NCI-H69 (cell line): ENCODE measurements around the gene DLX3.

Experiments used
- DNase-seq: peaks from one replicate; lab custom pipeline; 2025; lab: John Stamatoyannopoulos, UW

Gene DLX3

DNA sequence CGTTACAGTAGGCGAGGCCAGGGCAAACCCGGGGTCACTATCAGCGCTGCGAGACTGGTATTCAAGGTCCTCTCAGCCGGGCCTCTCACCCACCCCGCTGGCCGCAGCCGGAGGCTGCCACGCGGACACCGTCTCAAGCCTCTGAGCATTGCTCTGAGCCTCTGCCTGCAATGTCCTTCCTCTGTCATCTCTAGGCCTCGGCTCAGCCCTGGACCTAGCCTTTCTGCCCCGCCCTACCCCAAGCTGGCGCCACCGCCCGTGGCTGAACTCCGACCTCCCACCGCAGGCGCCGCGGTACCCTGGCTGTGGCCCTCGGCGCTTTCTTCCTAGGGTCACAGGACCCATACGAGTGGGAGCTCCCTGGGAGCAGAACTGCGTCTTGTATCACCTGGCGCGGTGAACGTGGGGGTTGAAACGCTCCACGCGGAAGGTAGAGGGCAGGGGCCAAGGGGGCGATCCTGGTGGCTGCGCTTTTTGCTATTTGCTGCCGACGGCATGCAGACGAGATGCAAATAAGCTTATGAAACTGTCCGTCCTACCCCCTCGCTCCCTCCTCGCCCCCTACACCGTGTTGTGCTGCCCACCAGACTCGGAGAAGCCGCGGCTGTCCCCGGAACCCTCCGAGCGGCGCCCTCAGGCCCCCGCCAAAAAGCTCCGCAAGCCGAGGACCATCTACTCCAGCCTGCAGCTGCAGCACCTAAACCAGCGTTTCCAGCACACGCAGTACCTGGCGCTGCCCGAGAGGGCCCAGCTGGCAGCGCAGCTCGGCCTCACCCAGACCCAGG is 22.3 kb downstream of the DLX3 start:
- DNase-seq, result no peak

DNA sequence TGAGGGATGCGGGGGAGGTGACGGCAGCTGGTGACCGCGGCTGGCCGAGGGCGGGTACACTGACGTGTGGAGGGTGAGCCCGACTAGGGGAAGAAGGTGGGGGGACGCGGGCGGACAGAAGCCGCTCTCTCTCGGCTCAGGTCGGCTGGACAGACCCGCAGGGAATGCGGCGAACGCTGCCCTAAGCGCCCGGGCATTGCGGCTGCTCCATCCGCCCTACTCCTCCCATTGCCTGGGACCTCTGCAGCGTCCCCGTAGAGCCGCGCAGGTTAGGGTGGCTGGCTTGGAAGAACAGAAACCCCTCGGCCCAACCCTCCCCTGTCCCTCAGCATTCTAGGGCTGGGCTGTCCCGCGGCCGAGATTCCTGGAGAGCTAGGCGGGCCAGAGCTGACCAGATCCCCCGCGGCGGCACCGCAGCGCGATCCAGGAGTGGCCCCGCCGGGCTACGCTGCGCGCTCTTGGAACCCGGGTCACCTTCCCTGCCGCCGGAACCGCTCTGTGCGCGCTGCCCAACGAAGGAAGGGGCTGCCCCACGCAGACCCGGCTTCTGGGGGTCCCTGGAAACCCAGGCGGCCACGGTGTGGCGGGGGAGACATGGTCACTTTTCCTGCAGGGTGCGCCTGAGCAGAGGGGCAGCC is 23.1 kb downstream of the DLX3 start:
- DNase-seq, result peak; percentile 67

DNA sequence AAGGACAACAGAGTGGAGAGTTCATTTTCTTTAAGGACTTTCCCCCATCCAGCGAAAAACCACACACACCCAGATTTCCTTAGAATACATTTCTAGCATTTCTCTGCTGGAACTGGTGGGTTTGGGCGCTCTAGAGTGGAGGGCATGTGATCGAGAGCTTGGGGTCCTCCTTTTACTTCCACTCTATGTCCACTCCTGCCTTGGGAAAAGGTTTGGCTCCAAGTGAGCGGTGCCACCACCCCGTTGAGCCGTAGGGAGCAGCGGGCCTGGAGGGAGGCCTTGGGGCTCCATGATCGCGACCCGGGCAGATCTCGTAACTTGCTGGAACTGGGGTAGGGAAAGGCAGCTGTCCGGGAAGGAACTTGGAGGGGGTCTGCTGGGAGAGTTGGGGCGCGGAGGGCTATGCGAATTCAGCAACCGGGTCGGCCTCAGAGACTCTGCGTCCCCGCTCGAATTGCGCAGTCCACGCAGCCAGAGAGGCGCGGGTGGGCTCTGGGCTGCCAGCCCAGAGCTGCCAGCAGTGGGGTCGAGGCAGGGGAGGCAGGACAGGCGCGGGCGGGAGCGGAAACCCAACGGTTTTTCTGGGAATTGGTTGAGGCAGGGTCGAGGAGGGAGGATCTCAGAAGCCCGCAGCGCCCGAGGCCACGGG is 23.7 kb downstream of the DLX3 start:
- DNase-seq, result no peak

DNA sequence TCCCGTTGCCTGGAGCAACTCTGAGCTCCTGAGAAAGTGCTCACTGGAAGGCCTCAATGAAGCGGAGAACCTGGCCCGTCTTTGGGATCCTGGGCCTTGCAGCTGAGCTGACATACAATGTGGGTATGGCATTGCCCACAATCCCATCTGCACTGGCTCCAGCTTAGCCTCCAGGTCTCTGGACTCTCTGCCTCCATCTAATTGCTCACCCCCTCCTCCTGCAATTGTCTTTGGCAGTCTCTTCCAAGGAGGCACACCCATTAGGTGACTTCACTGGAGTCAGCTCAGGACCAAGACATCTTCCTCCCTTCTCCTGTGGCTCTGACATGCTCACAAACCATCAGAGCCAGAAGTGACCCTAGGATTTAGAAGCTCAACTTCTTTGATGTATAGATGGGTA is 24.5 kb downstream of the DLX3 start:
- DNase-seq, result peak; percentile 36

DNA sequence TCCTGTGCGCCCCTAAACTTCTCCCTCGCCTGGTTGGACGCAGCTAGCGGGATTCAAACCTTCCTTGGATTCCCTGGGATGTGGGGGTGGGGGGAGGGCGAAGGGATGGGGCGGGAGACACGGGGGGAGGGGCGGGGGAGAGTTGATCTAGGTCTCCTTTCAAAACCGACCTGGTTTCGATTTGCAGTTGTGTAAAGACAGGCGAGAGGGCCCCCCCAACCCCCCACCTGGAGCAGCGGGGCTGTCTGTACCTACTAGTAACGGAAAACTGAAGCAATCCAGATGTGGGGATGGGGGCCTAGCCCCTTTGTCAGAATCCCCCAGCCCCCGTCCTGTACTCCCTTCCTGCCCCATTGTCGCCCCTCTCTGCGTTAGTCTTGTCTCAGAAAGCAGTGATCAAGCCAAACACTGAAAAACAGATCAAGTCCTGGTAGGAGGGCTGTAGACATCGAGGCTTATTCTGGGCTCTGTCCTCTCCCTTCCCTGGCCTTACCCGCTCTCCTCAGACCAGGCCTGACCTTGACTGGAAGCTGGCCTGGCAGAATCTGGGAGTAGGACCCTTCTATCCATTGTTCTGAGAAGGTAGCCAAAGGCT is 25.1 kb downstream of the DLX3 start:
- no peak for DNase-seq

DNA sequence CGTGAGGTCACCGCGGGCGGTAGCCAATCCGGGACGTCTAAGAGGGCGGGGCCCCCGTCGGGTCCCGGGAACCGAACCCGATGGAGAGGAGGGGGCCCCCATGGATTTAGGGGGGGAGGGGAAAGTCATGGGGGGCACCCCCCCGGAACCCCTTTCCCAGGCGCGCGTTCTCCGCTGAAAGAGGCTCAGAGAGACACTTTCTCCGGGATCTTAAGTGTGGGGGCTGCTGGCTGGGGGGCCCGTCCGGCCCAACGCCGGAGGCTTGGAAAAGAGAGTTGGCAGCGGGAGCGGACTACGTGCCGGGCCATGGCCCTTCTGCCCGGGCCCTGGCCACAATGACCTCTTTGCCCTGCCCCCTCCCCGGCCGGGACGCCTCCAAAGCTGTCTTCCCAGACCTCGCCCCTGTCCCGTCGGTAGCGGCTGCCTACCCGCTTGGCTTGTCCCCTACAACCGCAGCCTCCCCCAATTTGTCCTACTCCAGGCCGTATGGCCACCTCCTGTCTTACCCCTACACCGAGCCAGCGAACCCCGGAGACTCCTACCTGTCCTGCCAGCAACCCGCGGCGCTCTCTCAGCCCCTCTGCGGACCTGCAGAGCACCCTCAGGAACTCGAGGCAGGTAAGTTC is 25.8 kb downstream of the DLX3 start, which contains the start of gene DLX4:
Gene DLX4 (plus strand): TSS at position 57 of the 626 bp plus-strand sequence. CDS start 279 bp downstream, at position 336.
- DNase-seq, result peak; percentile 52

GRCh38 chr17:49968405-49969133 is 26.5 kb downstream of the DLX3 start:
- DNase-seq, result peak; percentile 95

GRCh38 chr17:49967621-49968404 is 27.2 kb downstream of the DLX3 start:
- DNase-seq, result no peak

GRCh38 chr17:49967205-49967604 is 27.8 kb downstream of the DLX3 start:
- DNase-seq, result no peak

- DNase-seq, result no peak
Measured at GRCh38 chr17:49966767-49967166, 28.3 kb downstream of the DLX3 start.

DNA sequence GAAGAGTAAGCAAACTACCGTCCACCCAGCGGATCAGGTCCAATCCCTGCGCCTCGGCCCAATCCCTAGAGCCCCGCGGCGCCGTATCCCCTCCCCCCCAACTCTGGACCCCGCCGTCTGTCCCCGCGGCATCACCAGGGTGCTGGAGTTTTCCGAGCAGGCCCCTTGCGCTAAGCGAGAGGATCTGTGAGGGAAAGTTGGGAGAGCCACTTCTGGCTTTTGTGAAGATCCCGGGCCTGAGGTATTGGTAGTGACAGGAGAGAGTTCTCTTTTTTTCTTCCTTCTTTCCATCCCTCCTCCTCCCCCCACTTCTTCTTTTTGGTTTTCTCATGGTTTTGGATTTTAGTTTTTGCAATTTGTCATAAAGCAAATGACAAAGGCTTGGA is 29.5 kb downstream of the DLX3 start:
- DNase-seq, result no peak

DNA sequence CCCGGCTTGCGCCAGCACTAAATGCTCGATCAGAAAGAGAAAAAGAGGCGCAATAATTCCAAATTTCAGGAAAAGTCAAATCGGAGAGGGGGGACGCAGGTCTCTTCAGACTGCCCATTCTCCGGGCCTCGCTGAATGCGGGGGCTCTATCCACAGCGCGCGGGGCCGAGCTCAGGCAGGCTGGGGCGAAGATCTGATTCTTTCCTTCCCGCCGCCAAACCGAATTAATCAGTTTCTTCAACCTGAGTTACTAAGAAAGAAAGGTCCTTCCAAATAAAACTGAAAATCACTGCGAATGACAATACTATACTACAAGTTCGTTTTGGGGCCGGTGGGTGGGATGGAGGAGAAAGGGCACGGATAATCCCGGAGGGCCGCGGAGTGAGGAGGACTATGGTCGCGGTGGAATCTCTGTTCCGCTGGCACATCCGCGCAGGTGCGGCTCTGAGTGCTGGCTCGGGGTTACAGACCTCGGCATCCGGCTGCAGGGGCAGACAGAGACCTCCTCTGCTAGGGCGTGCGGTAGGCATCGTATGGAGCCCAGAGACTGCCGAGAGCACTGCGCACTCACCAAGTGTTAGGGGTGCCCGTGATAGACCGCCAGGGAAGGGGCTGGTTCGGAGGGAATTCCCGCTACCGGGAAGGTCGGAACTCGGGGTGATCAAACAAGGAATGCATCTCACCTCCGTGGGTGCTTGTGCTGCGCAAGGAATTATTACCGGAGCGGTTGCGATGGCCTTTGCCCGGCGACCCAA is 30.1 kb downstream of the DLX3 start:
- DNase-seq, result no peak

- DNase-seq, result no peak
Measured at GRCh38 chr17:49964303-49964768, 30.7 kb downstream of the DLX3 start.

- DNase-seq, result no peak
Measured at GRCh38 chr17:49963626-49964302, 31.3 kb downstream of the DLX3 start.

DNA sequence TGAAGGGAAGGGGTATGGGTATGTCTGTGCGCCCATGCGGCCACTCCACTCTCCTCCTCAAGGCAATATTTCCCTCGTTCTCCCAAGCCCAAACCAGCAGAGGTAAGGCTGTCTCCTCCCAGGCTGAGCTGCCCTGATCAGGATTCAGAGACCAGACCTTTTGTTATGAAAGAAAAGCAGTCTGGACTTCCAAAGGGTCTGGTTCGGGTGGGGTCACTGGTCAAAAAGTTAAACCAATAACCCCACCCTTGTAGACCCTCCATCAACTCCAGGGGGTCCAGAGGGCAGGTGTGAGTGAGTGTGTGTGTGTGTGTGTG is 31.8 kb downstream of the DLX3 start:
- DNase-seq, result no peak

DNA sequence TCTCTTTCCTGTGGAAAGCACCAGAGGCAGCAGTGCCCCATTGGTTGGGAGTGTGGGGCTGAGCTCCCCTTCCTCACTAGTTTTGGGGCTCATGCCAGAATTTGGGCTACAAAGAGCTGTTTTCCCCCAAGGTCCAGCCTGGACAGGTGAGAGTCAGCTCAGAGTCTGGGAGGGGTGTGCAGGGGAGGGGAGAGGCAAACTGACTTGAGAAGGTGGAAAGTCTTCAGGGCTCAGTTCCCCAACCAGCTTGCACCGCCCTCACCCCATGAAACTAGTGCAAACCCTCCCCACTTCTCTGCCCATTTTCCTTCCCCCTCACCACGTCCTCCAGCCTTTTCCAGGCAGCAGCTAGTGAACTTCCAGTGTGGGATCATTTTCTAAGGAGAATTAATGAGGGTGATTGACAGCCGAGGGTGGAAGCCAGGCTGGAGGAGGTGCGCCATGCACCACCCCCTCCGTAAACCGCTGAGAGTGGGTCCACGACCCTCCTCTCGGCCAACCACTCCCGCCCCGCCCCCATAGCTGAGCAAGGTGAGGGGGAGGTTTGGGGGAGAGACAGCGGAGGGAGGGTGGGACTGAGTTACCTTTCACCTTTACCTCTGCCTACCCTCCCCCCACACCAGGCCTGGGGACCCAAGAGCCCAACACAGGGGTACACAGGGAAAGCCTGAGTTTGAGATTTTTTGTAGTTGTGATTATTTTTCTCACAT is 32.3 kb downstream of the DLX3 start:
- no peak for DNase-seq

DNA sequence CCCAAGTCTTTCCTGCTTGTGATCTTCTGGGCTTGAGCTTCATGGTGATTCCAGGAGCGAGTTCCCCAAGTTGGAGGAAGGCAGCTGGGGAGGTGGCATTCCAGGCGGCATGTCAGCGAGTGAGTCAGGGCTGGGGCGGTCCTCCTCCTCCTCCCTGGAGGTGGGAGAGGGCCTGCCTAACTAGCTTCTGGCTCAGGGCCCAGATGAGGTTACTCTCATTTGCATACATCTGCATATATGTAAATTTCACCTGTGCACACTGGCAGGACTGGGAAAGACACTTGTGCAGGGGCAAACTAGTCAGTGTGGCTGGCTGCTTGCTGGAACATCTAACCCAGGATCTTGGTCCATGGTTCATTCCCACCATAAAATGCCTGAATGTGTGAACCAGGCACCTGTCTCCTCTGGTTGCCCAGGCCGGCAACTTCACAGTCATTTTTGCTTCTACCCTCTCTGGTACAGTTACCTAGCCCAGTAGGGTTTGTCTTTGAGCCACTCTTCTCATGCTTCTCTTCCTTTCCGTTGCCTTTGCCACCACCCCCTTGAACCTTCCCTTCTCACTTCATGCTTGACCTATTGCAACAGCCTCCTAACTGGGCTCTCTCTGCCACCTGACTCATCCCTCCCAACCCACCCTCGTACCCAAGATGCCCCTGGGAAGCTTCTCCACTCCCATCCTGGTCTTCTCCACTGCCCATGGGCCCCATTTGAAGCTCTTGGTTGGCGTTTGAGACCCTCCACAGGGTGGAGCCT is 35.7 kb downstream of the DLX3 start:
- peak; percentile 38 for DNase-seq

DNA sequence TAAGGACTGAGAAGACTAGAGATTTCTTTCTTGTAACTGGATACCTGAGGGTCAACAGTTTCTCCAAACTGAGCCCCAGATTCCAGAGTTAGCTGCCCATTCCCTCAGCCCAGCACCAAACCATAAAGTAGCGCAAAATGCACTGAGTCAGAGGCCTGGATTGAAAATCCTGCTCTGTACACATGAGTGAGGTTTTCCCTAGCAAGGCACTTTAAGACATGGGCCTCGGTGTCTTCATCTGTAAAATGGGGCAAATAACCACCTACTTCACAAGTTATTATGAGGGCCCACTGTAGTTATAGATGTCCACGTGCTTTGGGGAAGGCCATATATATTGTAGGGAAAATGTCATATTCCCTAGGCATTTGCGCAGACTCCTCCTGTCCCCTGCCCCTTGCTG is 36.3 kb downstream of the DLX3 start:
- no peak for DNase-seq
